Activated CD8-positive, alpha-beta memory T cell treated with anti-CD3 and anti-CD28 coated beads, Interleukin-2, amount 50 U/mL, for 48 hours (primary cell): ENCODE results near the gene TSPAN4.

Source experiments
- DNase-seq: peaks from one replicate; pipeline ENCODE4 v3.0.0-alpha.2; 2020

TSPAN4 gene

GRCh38 chr11:868394-868793 lies 25.7 kb downstream of the TSPAN4 start:
- DNase-seq = no peak

GRCh38 chr11:868802-869201 lies 26.1 kb downstream of the TSPAN4 start:
- DNase-seq = no peak

GRCh38 chr11:869399-870126 lies 26.9 kb downstream of the TSPAN4 start:
- DNase-seq = no peak

GRCh38 chr11:870127-870413 lies 27.4 kb downstream of the TSPAN4 start:
- no peak for DNase-seq

- DNase-seq = no peak
Observed at GRCh38 chr11:870418-870817, 27.8 kb downstream of the TSPAN4 start.

- no peak for DNase-seq
Observed at GRCh38 chr11:871472-871871, 28.8 kb downstream of the TSPAN4 start.

- no peak for DNase-seq
Observed at GRCh38 chr11:872799-873198, 30.1 kb downstream of the TSPAN4 start.

- DNase-seq = no peak
Observed at GRCh38 chr11:873706-874105, 31.1 kb downstream of the TSPAN4 start.

- no peak for DNase-seq
Observed at GRCh38 chr11:875203-875602, 32.6 kb downstream of the TSPAN4 start.

- no peak for DNase-seq
Observed at GRCh38 chr11:875769-876301, 33.2 kb downstream of the TSPAN4 start.

- DNase-seq = no peak
Observed at GRCh38 chr11:876545-876944, 33.9 kb downstream of the TSPAN4 start.

GRCh38 chr11:877565-877964 lies 34.9 kb downstream of the TSPAN4 start:
- peak; percentile 63 for DNase-seq

GRCh38 chr11:880447-880846 lies 37.8 kb downstream of the TSPAN4 start:
- no peak for DNase-seq

GRCh38 chr11:882596-882995 lies 39.9 kb downstream of the TSPAN4 start:
- no peak for DNase-seq

- no peak for DNase-seq
Observed at GRCh38 chr11:883527-883926, 40.9 kb downstream of the TSPAN4 start.

GRCh38 chr11:884578-885070 lies 42.0 kb downstream of the TSPAN4 start:
- no peak for DNase-seq

GRCh38 chr11:886568-886967 lies 43.9 kb downstream of the TSPAN4 start:
- no peak for DNase-seq

GRCh38 chr11:887589-887988 lies 44.9 kb downstream of the TSPAN4 start:
- no peak for DNase-seq

- DNase-seq = no peak
Observed at GRCh38 chr11:888310-889212, 45.9 kb downstream of the TSPAN4 start.

GRCh38 chr11:889257-889656 lies 46.6 kb downstream of the TSPAN4 start:
- no peak for DNase-seq

GRCh38 chr11:889687-890475 lies 47.2 kb downstream of the TSPAN4 start:
- DNase-seq = no peak

GRCh38 chr11:890794-891540 lies 48.3 kb downstream of the TSPAN4 start:
- DNase-seq = no peak
